OCI-LY1 (cell line): Measurements from ENCODE around the gene RFESD.

Source experiments
- H2AFZ ChIP-seq: fragments of 200-600 bp; sonication (generic), shearing (Covaris generic); 2 replicates; pipeline ENCODE4 v1.6.0; 2014; ENCODE audit warnings: antibody characterized with exemption, mild to moderate bottlenecking, low read length
- H3F3A ChIP-seq: fragments of 200-600 bp; sonication (generic), shearing (Covaris generic); 2 replicates; pipeline ENCODE4 v1.6.0; 2014; ENCODE audit warnings: mild to moderate bottlenecking, antibody characterized with exemption, low read length, moderate library complexity; ENCODE audit not compliant: insufficient read depth
- H3K27ac ChIP-seq: fragments of 200-600 bp; sonication (generic); 2 replicates; pipeline ENCODE4 v1.5.1; 2014; ENCODE audit warnings: low read length, mixed run types, mild to moderate bottlenecking, low read depth; ENCODE audit not compliant: poor library complexity, severe bottlenecking
- H3K27me3 ChIP-seq: fragments of 200-600 bp; sonication (generic); 2 replicates; pipeline ENCODE4 v1.6.0; 2014; ENCODE audit warnings: antibody characterized with exemption, mild to moderate bottlenecking, low read length, moderate library complexity; ENCODE audit not compliant: insufficient read depth
- H3K36me3 ChIP-seq: fragments of 200-600 bp; sonication (generic); 2 replicates; pipeline ENCODE4 v1.6.1; 2014; ENCODE audit warnings: mild to moderate bottlenecking, antibody characterized with exemption, low read length, moderate library complexity, mixed read lengths; ENCODE audit not compliant: insufficient read depth
- H3K4me1 ChIP-seq: fragments of 200-600 bp; sonication (generic); 2 replicates; pipeline ENCODE4 v1.5.1; 2014; ENCODE audit warnings: mild to moderate bottlenecking, low read length, moderate library complexity; ENCODE audit not compliant: insufficient read depth, severe bottlenecking
- H3K4me2 ChIP-seq: fragments of 200-600 bp; sonication (generic), shearing (Covaris generic); 2 replicates; pipeline ENCODE4 v1.6.1; 2014; ENCODE audit warnings: low read length
- H3K4me3 ChIP-seq: fragments of 200-600 bp; sonication (generic); 2 replicates; pipeline ENCODE4 v1.5.1; 2014; ENCODE audit warnings: low read length, low read depth, mild to moderate bottlenecking, mixed read lengths; ENCODE audit not compliant: poor library complexity, severe bottlenecking
- H3K79me2 ChIP-seq: fragments of 200-600 bp; shearing (Covaris generic); 2 replicates; pipeline ENCODE4 v1.6.1; 2016; ENCODE audit warnings: mixed run types, low read length, mixed read lengths; ENCODE audit not compliant: insufficient read depth
- H3K9ac ChIP-seq: fragments of 200-600 bp; sonication (generic), shearing (Covaris generic); 2 replicates; pipeline ENCODE4 v1.6.1; 2014; ENCODE audit warnings: mild to moderate bottlenecking, low read length, mixed read lengths
- H3K9me2 ChIP-seq: fragments of 200-600 bp; sonication (generic), shearing (Covaris generic); 2 replicates; pipeline ENCODE4 v1.6.1; 2014; ENCODE audit warnings: low read depth, mild to moderate bottlenecking, low read length, mixed read lengths
- H3K9me3 ChIP-seq: fragments of 200-600 bp; shearing (Covaris generic); 2 replicates; pipeline ENCODE4 v1.6.1; 2014; ENCODE audit warnings: low read length, mixed read lengths
- H4K20me1 ChIP-seq: fragments of 200-600 bp; sonication (generic), shearing (Covaris generic); 2 replicates; pipeline ENCODE4 v1.6.0; 2016; ENCODE audit warnings: mild to moderate bottlenecking, low read length; ENCODE audit not compliant: insufficient read depth
- EZH2 ChIP-seq: fragments of 200-600 bp; sonication (generic), shearing (Covaris generic); IDR thresholded peaks from 2 replicates; pipeline ENCODE4 v1.8.0; 2017; ENCODE audit warnings: borderline replicate concordance, mixed run types, mild to moderate bottlenecking, antibody characterized with exemption, low read length, moderate library complexity, mixed read lengths
- TF ChIP-seq, protein P1 (sequence below): fragments of 200-600 bp; sonication (generic), shearing (Covaris generic); IDR thresholded peaks from 2 replicates; pipeline ENCODE4 v1.5.1; 2017; ENCODE audit warnings: mild to moderate bottlenecking, antibody characterized with exemption, low read length, moderate library complexity, mixed read lengths

RFESD gene

DNA sequence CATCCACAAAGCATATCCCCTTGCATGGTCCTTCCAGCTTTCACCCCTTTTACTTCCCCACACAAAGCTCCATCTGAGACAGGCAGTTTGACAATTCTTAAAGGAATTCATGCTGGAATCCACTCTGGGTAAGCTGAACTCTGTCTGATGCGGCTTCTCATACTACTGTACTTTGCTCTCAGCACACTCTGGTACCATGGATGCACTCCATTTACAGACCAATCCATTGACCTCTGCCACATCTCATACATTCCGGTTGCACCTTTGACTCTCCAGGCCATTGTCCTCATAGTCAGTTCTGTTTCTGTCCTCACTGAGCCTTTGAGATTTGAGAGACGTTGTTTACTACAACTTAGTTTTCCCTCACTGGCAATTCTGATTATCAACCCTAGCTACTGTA, 24.0 kb downstream of the RFESD start:
- Histone ChIP-seq H3K36me3 (no peaks in the 10 kb centered on the region), H3K4me1 (no peaks in the 10 kb centered on the region), H3K4me3 (no peak overlapping the region), H2AFZ (no peak overlapping the region), H3K4me2 (no peak overlapping the region), H3K9me2 (no peaks in the 10 kb centered on the region), H4K20me1 (no peaks in the 10 kb centered on the region), H3K9me3 (no peaks in the 10 kb centered on the region), H3K79me2 (no peaks in the 10 kb centered on the region), H3F3A (no peaks in the 10 kb centered on the region), H3K27ac (no peak overlapping the region), H3K9ac (no peak overlapping the region), H3K27me3 (no peaks in the 10 kb centered on the region)
- TF ChIP-seq, protein P1, sequence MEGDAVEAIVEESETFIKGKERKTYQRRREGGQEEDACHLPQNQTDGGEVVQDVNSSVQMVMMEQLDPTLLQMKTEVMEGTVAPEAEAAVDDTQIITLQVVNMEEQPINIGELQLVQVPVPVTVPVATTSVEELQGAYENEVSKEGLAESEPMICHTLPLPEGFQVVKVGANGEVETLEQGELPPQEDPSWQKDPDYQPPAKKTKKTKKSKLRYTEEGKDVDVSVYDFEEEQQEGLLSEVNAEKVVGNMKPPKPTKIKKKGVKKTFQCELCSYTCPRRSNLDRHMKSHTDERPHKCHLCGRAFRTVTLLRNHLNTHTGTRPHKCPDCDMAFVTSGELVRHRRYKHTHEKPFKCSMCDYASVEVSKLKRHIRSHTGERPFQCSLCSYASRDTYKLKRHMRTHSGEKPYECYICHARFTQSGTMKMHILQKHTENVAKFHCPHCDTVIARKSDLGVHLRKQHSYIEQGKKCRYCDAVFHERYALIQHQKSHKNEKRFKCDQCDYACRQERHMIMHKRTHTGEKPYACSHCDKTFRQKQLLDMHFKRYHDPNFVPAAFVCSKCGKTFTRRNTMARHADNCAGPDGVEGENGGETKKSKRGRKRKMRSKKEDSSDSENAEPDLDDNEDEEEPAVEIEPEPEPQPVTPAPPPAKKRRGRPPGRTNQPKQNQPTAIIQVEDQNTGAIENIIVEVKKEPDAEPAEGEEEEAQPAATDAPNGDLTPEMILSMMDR = no peak
- TF ChIP-seq EZH2 = no peak

DNA sequence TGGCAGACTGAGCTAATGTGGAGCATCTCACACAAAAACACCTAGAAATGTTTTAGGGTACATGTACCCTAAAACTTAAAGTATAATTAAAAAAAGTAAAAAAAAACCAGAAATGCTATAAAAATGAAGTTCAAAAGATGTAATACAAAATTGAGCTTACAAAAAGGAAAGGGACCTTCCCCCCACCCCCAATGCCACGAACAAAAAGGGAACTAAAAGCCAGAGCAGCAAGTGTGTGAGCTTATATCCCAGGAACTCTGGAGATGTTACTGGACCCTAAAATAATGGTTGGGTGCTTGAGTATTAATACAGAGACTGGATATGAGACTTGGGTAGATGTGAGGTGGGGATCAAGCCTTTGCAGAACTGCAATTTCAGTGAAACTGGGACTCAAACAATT, 25.2 kb downstream of the RFESD start:
- Histone ChIP-seq H3K4me2 (no peak overlapping the region), H3F3A (no peaks in the 10 kb centered on the region), H3K4me1 (no peaks in the 10 kb centered on the region), H2AFZ (no peak overlapping the region), H3K36me3 (no peaks in the 10 kb centered on the region), H4K20me1 (no peaks in the 10 kb centered on the region), H3K4me3 (no peak overlapping the region), H3K79me2 (no peaks in the 10 kb centered on the region), H3K27me3 (no peaks in the 10 kb centered on the region), H3K9me2 (no peaks in the 10 kb centered on the region), H3K9me3 (no peaks in the 10 kb centered on the region), H3K9ac (no peak overlapping the region), H3K27ac (no peak overlapping the region)
- TF ChIP-seq EZH2 = no peak
- TF ChIP-seq, protein P1 = no peak

DNA sequence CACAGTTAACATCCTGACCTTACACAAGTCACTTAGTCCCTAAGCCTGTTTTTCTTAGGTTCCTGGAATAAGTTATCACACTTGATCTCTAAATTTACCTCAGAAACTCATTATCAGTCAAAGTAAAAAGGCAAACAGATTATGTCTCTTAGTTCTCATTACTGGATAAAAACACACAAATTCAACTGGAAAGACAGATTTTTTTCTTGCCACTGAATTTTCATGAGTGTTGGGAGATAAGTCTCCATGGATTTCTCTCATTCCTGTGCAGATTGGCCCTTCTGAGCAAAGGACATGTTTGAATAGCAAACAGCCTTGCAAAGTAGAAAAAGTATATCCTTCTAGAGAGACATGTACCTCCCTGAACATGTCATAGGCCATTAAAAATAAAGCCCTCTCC, 26.1 kb downstream of the RFESD start:
- no peaks in the 10 kb centered on the region for H3K9me2 ChIP-seq
- no peaks in the 10 kb centered on the region for H4K20me1 ChIP-seq
- H3K27me3 ChIP-seq = no peaks in the 10 kb centered on the region
- H3K9me3 ChIP-seq = no peaks in the 10 kb centered on the region
- H3K79me2 ChIP-seq = no peaks in the 10 kb centered on the region
- H2AFZ ChIP-seq = no peak overlapping the region
- H3K9ac ChIP-seq = no peak overlapping the region
- TF ChIP-seq EZH2 = no peak
- TF ChIP-seq, protein P1 = no peak
- no peak overlapping the region for H3K27ac ChIP-seq
- no peaks in the 10 kb centered on the region for H3K4me1 ChIP-seq
- H3K4me3 ChIP-seq = no peak overlapping the region
- no peaks in the 10 kb centered on the region for H3F3A ChIP-seq
- H3K4me2 ChIP-seq = no peak overlapping the region
- H3K36me3 ChIP-seq = no peaks in the 10 kb centered on the region
